Ishikawa (cell line): ENCODE data around the gene TRIM42.

Source experiments
- CEBPB ChIP-seq: IDR thresholded peaks from 2 replicates; pipeline ENCODE4 v1.6.1; 2012
- CREB1 ChIP-seq: IDR thresholded peaks from 2 replicates; pipeline ENCODE4 v1.6.1; 2012; ENCODE audit warnings: low read depth
- EGR1 ChIP-seq: IDR thresholded peaks from 2 replicates; pipeline ENCODE4 v1.6.1; 2012
- EP300 ChIP-seq: IDR thresholded peaks from 2 replicates; pipeline ENCODE4 v1.6.1; 2012; ENCODE audit warnings: borderline replicate concordance
- FOXM1 ChIP-seq: IDR thresholded peaks from 2 replicates; pipeline ENCODE4 v1.6.1; 2012; ENCODE audit warnings: low read depth, borderline replicate concordance
- MAX ChIP-seq: IDR thresholded peaks from 2 replicates; pipeline ENCODE4 v1.6.1; 2012
- NFIC ChIP-seq: IDR thresholded peaks from 2 replicates; pipeline ENCODE4 v1.6.1; 2012
- RAD21 ChIP-seq: IDR thresholded peaks from 2 replicates; pipeline ENCODE4 v1.6.1; 2012; ENCODE audit warnings: low read depth
- REST ChIP-seq: IDR thresholded peaks from 2 replicates; pipeline ENCODE4 v1.6.1; 2012; ENCODE audit warnings: low read depth, mild to moderate bottlenecking
- TAF1 ChIP-seq: IDR thresholded peaks from 2 replicates; pipeline ENCODE4 v1.6.1; 2012; ENCODE audit warnings: low read depth, mild to moderate bottlenecking
- TCF12 ChIP-seq: IDR thresholded peaks from 2 replicates; pipeline ENCODE4 v1.6.1; 2012; ENCODE audit warnings: low read depth
- TEAD4 ChIP-seq: IDR thresholded peaks from 2 replicates; pipeline ENCODE4 v1.6.1; 2012
- USF1 ChIP-seq: IDR thresholded peaks from 2 replicates; pipeline ENCODE4 v1.6.1; 2012
- YY1 ChIP-seq: IDR thresholded peaks from 2 replicates; pipeline ENCODE4 v1.6.1; 2012; ENCODE audit warnings: low read depth
- ZBTB7A ChIP-seq: IDR thresholded peaks from 2 replicates; pipeline ENCODE4 v1.6.1; 2012; ENCODE audit warnings: low read depth

TRIM42 gene

GRCh38 chr3:140710711-140711389, 33.0 kb downstream of the TRIM42 start:
- no peak for TF ChIP-seq TEAD4
- no peak for TF ChIP-seq EGR1
- TF ChIP-seq ZBTB7A = no peak
- TF ChIP-seq CEBPB = no peak
- no peak for TF ChIP-seq MAX
- TF ChIP-seq FOXM1 = no peak
- no peak for TF ChIP-seq EP300
- no peak for TF ChIP-seq TCF12
- TF ChIP-seq CREB1 = no peak
- TF ChIP-seq REST = no peak

- TF ChIP-seq REST (no peak), EP300 (no peak), ZBTB7A (no peak), MAX (no peak), TCF12 (no peak), FOXM1 (no peak), CEBPB (no peak), YY1 (no peak), NFIC (no peak), TEAD4 (no peak), USF1 (no peak), TAF1 (no peak), CREB1 (no peak), EGR1 (no peak), RAD21 (no peak)
Measured at GRCh38 chr3:140711390-140712035, 33.6 kb downstream of the TRIM42 start.

- no peak for TF ChIP-seq CREB1
- no peak for TF ChIP-seq NFIC
- no peak for TF ChIP-seq USF1
- no peak for TF ChIP-seq FOXM1
- TF ChIP-seq YY1 = no peak
- no peak for TF ChIP-seq MAX
- TF ChIP-seq REST = no peak
- no peak for TF ChIP-seq EP300
Measured at GRCh38 chr3:140712301-140712700, 34.4 kb downstream of the TRIM42 start.

GRCh38 chr3:140715035-140715434, 37.2 kb downstream of the TRIM42 start:
- no peak for TF ChIP-seq NFIC
- no peak for TF ChIP-seq TEAD4
- no peak for TF ChIP-seq CEBPB
- TF ChIP-seq USF1 = no peak
- no peak for TF ChIP-seq TAF1
- TF ChIP-seq CREB1 = no peak
- TF ChIP-seq EGR1 = no peak
- TF ChIP-seq MAX = no peak
- no peak for TF ChIP-seq RAD21
- TF ChIP-seq FOXM1 = no peak
- no peak for TF ChIP-seq YY1
- TF ChIP-seq EP300 = no peak
- TF ChIP-seq REST = no peak
